Fibroblast of lung (primary cell): ENCODE measurements around the gene TM2D1. TPM values are rescaled to one million over a fixed set of nuclear protein-coding genes. Genes with fewer than 3 reads are reported as not detected.
A peak's percentile ranks its signal among the peaks of the same experiment; 100 is the strongest.
"Not testable (repeated sequence)": the region's sequence is repeated elsewhere in the genome, so short reads cannot be mapped to it uniquely, and the experiment has no call there.

ENCODE experiments used
- DNase-seq, 2 donors: peaks; one replicate each; pipeline versions ENCODE4 v3.0.0 to v3.0.0-alpha.2; 2010; ENCODE audit warnings: low read depth in 2 of 2
- H2AFZ ChIP-seq: 2 replicates; pipeline ENCODE4 v1.5.1; 2012; ENCODE audit warnings: low read length, control low read depth, inconsistent platforms
- H3K27ac ChIP-seq: 2 replicates; pipeline ENCODE4 v1.5.1; 2011; ENCODE audit warnings: low read length, control low read depth; ENCODE audit not compliant: insufficient read depth
- H3K27me3 ChIP-seq: 2 replicates; pipeline ENCODE4 v1.5.1; 2011; ENCODE audit warnings: mild to moderate bottlenecking, low read length; ENCODE audit not compliant: control insufficient read depth, insufficient read depth
- H3K36me3 ChIP-seq: 2 replicates; pipeline ENCODE4 v1.5.1; 2011; ENCODE audit warnings: low read length; ENCODE audit not compliant: control insufficient read depth, insufficient read depth
- H3K4me1 ChIP-seq: 2 replicates; pipeline ENCODE4 v1.5.1; 2011; ENCODE audit warnings: low read length; ENCODE audit not compliant: control insufficient read depth, insufficient read depth; ENCODE audit errors: extremely low read depth
- H3K4me2 ChIP-seq: 2 replicates; pipeline ENCODE4 v1.5.1; 2011; ENCODE audit warnings: low read length, control low read depth; ENCODE audit not compliant: insufficient read depth; ENCODE audit errors: extremely low read depth
- H3K4me3 ChIP-seq, 4 experiments: fragments of 200-600 bp in 1 of 4; sonication (generic) in 1 of 4; replicated peaks in 1 of 4; 2 replicates each; pipeline ENCODE4 v1.5.1; 2011 to 2016; ENCODE audit warnings: low read length in 4 of 4, low read depth in 3 of 4, mild to moderate bottlenecking in 3 of 4, control low read depth in 2 of 4, inconsistent platforms in 1 of 4, mixed read lengths in 1 of 4; ENCODE audit not compliant: insufficient read depth in 1 of 4; ENCODE audit errors: control extremely low read depth in 1 of 4
- H3K79me2 ChIP-seq: 2 replicates; pipeline ENCODE4 v1.5.1; 2012; ENCODE audit warnings: mild to moderate bottlenecking, low read length, inconsistent platforms; ENCODE audit not compliant: control insufficient read depth, insufficient read depth
- H3K9ac ChIP-seq: 2 replicates; pipeline ENCODE4 v1.5.1; 2011; ENCODE audit warnings: mild to moderate bottlenecking, low read length, control low read depth; ENCODE audit not compliant: insufficient read depth
- H3K9me3 ChIP-seq: 2 replicates; pipeline ENCODE4 v1.5.1; 2012; ENCODE audit warnings: low read depth, low read length; ENCODE audit not compliant: control insufficient read depth, insufficient read depth
- H4K20me1 ChIP-seq: 2 replicates; pipeline ENCODE4 v1.5.1; 2011; ENCODE audit warnings: low read length; ENCODE audit not compliant: control insufficient read depth, insufficient read depth; ENCODE audit errors: extremely low read depth
- EZH2 ChIP-seq: IDR thresholded peaks from 2 replicates; pipeline ENCODE4 v1.5.1; 2012; ENCODE audit warnings: low read length, control low read depth, mild to moderate bottlenecking; ENCODE audit errors: missing control alignments
- polyA plus RNA-seq, 2 donors: library from polyadenylated mRNA; depleted of rRNA in 1 of 2; stranded (reverse) in 1 of 2; unstranded in 1 of 2; fragments of >200 nt; gene quantifications; 2 replicates each; pipeline ENCODE4 v1.2.1, GENCODE V29; 2011 to 2012; ENCODE audit warnings: missing spikeins in 1 of 2
- total RNA-seq: library from RNA; depleted of rRNA; stranded (reverse); fragments of >200 nt; gene quantifications from 2 replicates; pipeline ENCODE4 v1.2.1, GENCODE V29; 2014
- TF ChIP-seq, protein P1 (sequence below), 2 donors: IDR thresholded peaks in 1 of 2; conservative IDR thresholded peaks in 1 of 2; 1 replicate in 1 of 2; 2 replicates in 1 of 2; pipeline ENCODE4 v1.5.1; 2011 to 2012; ENCODE audit warnings: low read length in 2 of 2, control low read depth in 1 of 2, inconsistent platforms in 1 of 2, low read depth in 1 of 2, mild to moderate bottlenecking in 1 of 2

TM2D1 gene
- total and polyA plus RNA-seq, 2 donors (not counting 1 experiment from before 2014, with no cell fraction given) = 58.6 to 82.0 TPM

DNA sequence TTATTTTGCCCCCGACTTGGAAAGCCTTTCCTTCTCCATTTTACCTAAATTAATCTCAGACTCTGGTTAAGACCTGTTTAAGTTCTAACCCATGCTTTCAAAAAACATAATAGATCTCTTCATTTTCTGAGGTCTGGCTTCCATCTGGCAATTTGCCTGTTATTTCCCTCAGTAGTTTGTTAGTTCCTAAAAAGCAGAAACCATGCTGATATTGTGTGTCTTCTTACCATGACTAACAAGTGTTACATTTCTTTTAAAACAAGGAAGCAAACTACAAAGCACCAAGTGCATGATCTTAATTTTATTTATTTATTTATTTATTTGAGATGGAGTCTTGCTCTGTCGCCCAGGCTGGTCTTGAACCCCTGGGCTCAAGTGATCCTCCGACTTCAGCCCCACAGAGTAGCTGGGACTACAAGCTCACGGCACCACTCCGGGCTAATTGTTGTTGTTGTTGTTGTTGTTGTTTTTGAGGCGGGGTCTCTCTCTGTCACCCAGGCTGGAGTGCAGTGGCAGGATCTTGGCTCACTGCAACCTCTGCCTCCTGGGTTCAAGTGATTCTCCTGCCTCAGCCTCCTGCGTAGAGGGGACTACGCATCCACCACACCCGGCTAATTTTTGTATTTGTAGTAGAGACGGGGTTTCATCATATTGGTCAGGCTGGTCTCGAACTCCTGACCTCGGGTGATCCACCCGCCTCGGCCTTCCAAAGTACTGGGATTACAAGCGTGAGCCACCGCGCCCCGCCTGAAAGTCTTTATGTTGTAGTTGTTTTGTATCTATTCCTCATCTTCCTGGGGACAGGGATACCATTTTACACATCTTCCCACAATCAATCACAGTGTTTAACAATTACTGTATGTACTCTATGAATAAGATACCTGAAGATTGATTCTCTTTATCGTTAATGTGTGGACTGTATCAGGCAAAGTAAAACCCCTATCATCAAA lies 16.1 kb upstream of the TM2D1 start:
- Histone ChIP-seq H3K27me3 (no peaks in the 10 kb centered on the region), H3K36me3 (no peaks in the 10 kb centered on the region), H3K4me3 (peak overlapping the region in 2 of 4 experiments; percentile 74 to 76), H4K20me1 (no peaks in the 10 kb centered on the region), H2AFZ (no peak overlapping the region), H3K27ac (no peak overlapping the region), H3K79me2 (no peaks in the 10 kb centered on the region), H3K9ac (no peak overlapping the region), H3K9me3 (no peaks in the 10 kb centered on the region), H3K4me1 (no peaks in the 10 kb centered on the region), H3K4me2 (no peak overlapping the region)
- no peak for DNase-seq
- no peak for TF ChIP-seq EZH2
- TF ChIP-seq, protein P1, sequence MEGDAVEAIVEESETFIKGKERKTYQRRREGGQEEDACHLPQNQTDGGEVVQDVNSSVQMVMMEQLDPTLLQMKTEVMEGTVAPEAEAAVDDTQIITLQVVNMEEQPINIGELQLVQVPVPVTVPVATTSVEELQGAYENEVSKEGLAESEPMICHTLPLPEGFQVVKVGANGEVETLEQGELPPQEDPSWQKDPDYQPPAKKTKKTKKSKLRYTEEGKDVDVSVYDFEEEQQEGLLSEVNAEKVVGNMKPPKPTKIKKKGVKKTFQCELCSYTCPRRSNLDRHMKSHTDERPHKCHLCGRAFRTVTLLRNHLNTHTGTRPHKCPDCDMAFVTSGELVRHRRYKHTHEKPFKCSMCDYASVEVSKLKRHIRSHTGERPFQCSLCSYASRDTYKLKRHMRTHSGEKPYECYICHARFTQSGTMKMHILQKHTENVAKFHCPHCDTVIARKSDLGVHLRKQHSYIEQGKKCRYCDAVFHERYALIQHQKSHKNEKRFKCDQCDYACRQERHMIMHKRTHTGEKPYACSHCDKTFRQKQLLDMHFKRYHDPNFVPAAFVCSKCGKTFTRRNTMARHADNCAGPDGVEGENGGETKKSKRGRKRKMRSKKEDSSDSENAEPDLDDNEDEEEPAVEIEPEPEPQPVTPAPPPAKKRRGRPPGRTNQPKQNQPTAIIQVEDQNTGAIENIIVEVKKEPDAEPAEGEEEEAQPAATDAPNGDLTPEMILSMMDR (conservative IDR thresholded peaks at IDR 0.05 in 1 of 2, IDR thresholded peaks at IDR 0.05 in 1 of 2; ENCODE audit: low read depth in 1 of 2, low read length in 2 of 2) = no peak

DNA sequence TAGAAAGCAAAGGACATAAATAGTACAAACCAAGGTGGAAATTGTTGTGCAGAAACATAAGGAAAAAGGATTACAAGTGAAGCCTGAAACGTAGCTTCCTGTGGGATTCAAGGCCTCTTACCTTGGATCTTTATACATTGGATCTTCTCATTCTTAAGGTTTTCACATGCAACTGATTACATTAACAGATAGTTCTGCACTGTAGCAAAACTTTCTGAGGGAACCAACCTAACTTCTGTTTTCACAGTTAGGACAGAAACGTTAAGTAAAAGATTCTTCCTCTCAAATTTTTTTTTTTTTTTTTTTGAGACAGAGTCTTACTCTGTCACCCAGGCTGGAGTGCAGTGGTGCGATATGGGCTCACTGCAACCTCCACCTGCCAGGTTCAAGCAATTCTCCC lies 7.8 kb upstream of the TM2D1 start:
- no peaks in the 10 kb centered on the region for H4K20me1 ChIP-seq
- no peak overlapping the region for H3K9ac ChIP-seq
- no peak overlapping the region for H3K4me2 ChIP-seq
- no peak for TF ChIP-seq EZH2
- TF ChIP-seq, protein P1 (conservative IDR thresholded peaks at IDR 0.05 in 1 of 2, IDR thresholded peaks at IDR 0.05 in 1 of 2; ENCODE audit: low read depth in 1 of 2, low read length in 2 of 2) = no peak
- no peak overlapping the region for H3K27ac ChIP-seq
- no peak overlapping the region for H2AFZ ChIP-seq
- H3K4me3 ChIP-seq = no peak overlapping the region
- H3K27me3 ChIP-seq = no peaks in the 10 kb centered on the region
- no peaks in the 10 kb centered on the region for H3K4me1 ChIP-seq
- H3K79me2 ChIP-seq = no peaks in the 10 kb centered on the region
- no peaks in the 10 kb centered on the region for H3K9me3 ChIP-seq
- no peak for DNase-seq
- no peaks in the 10 kb centered on the region for H3K36me3 ChIP-seq

DNA sequence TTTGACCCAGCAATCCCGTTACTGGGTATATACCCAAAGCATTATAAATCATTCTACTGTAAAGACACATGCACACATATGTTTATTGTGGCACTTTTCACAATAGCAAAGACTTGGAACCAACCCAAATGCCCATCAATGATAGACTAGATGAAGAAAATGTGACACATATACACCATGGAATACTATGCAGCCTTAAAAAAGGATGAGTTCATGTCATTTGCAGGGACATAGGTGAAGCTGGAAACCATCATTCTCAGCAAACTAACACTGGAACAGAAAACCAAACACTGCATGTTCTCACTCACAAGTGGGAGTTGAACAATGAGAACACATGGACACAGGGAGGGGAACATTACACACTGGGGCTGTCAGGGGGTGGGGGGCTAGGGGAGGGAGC lies 5.7 kb upstream of the TM2D1 start:
- H4K20me1 ChIP-seq, H3K4me2 ChIP-seq, H2AFZ ChIP-seq, H3K4me3 ChIP-seq, H3K9me3 ChIP-seq, H3K4me1 ChIP-seq, H3K36me3 ChIP-seq, H3K27ac ChIP-seq, H3K27me3 ChIP-seq, DNase-seq, H3K79me2 ChIP-seq, H3K9ac ChIP-seq: not testable (repeated sequence)
